Vagina (tissue), 2 donors: ENCODE results near the gene SYP. TPM values are rescaled to one million over a fixed set of nuclear protein-coding genes. Genes with fewer than 3 reads are reported as not detected.

ENCODE experiments used
- DNase-seq, 2 donors: peaks; one replicate each; pipeline ENCODE4 v3.0.0-alpha.2; 2017; ENCODE audit errors: extremely low spot score in 2 of 2
- H3K27ac ChIP-seq: fragments of 200-600 bp; sonication (generic); one replicate; pipeline ENCODE4 v1.5.1; 2019
- H3K27me3 ChIP-seq: fragments of 200-600 bp; sonication (generic); one replicate; pipeline ENCODE4 v1.5.1; 2019
- H3K36me3 ChIP-seq, 2 donors: fragments of 200-600 bp; sonication (generic); one replicate each; pipeline ENCODE4 v1.5.1; 2017 to 2019
- H3K4me1 ChIP-seq: fragments of 200-600 bp; sonication (generic); one replicate; pipeline ENCODE4 v1.5.1; 2019
- H3K4me3 ChIP-seq, 2 donors: fragments of 200-600 bp; sonication (generic); 1 replicate in 1 of 2; 2 replicates in 1 of 2; pipeline ENCODE4 v1.5.1; 2016 to 2019
- H3K9me3 ChIP-seq: fragments of 200-600 bp; sonication (generic); one replicate; pipeline ENCODE4 v1.5.1; 2019
- CTCF ChIP-seq, 3 experiments: fragments of 450-650 bp in 2 of 3; fragments of 200-600 bp in 1 of 3; sonication (generic) in 1 of 3; IDR thresholded peaks; one replicate each; pipeline ENCODE4 v1.5.1; 2017 to 2019; ENCODE audit warnings: antibody characterized with exemption in 3 of 3, mild to moderate bottlenecking in 2 of 3, moderate library complexity in 2 of 3
- POLR2A ChIP-seq, 2 donors: fragments of 450-650 bp; IDR thresholded peaks; one replicate each; pipeline ENCODE4 v1.6.1; 2017; ENCODE audit warnings: antibody characterized with exemption in 2 of 2, mild to moderate bottlenecking in 2 of 2, moderate library complexity in 2 of 2
- POLR2AphosphoS5 ChIP-seq, 2 donors: sonication (generic); formaldehyde crosslinking; IDR thresholded peaks; one replicate each; pipeline ENCODE4 v1.9.0; 2017; ENCODE audit warnings: antibody characterized with exemption in 2 of 2, mild to moderate bottlenecking in 2 of 2, low read depth in 1 of 2; ENCODE audit not compliant: insufficient read depth in 1 of 2
- intact Hi-C: fragments of 100-400 bp; cut with DNase I; formaldehyde crosslinking; loops from one replicate; pipeline ENCODE4 v1.15.1; 2023
- total RNA-seq: library from RNA; depleted of rRNA; stranded (reverse); fragments of >200 nt; gene quantifications from one replicate; pipeline ENCODE4 v1.2.3, GENCODE V29; 2016

Gene SYP
- total RNA-seq, 1 donor from 2014 or later = 11.0 TPM

GRCh38 chrX:49188468-49189076 is 11.4 kb downstream of the SYP start:
- DNase-seq = no peak
- TF ChIP-seq POLR2A (IDR thresholded peaks at IDR 0.05) (no peak), POLR2AphosphoS5 (IDR thresholded peaks at IDR 0.05; ENCODE audit: insufficient read depth in 1 of 2, low read depth in 1 of 2) (no peak), CTCF (IDR thresholded peaks at IDR 0.05) (no peak)
- Histone ChIP-seq H3K4me3 (no peak overlapping the region), H3K36me3 (no peaks in the 10 kb centered on the region), H3K9me3 (no peaks in the 10 kb centered on the region), H3K4me1 (peaks cover 22% of the 10 kb centered on the region), H3K27me3 (no peaks in the 10 kb centered on the region), H3K27ac (peak overlapping the region; percentile 9)
- intact Hi-C loops = no loop called here

DNA sequence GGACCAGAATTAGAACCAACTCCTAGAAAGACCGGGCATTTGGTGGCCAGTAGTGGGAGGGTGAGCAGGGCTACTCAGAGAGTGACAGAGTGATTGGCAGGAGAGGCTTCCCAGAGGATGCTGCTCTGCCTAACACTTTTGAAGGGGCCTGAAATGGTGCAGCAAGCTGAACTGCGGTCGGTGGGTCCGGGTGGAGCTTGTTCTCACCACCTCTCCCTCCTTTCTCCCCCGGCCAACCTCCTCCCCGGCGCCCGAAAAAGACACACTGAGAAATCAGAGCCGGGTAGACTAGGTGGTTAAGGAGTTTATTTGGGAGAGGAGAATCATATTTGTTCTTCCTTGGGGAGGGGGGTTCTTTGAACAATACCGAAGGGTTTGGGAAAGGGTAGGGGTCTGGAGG is 12.5 kb downstream of the SYP start:
- H3K9me3 ChIP-seq = no peaks in the 10 kb centered on the region
- TF ChIP-seq CTCF (IDR thresholded peaks at IDR 0.05) = no peak
- no peak for TF ChIP-seq POLR2A (IDR thresholded peaks at IDR 0.05)
- TF ChIP-seq POLR2AphosphoS5 (IDR thresholded peaks at IDR 0.05; ENCODE audit: insufficient read depth in 1 of 2, low read depth in 1 of 2) = no peak
- H3K27me3 ChIP-seq = no peaks in the 10 kb centered on the region
- peak overlapping the region; percentile 76 for H3K27ac ChIP-seq
- peaks cover 22% of the 10 kb centered on the region for H3K4me1 ChIP-seq
- H3K4me3 ChIP-seq = no peak overlapping the region
- intact Hi-C loops = no loop called here
- DNase-seq = no peak
- no peaks in the 10 kb centered on the region for H3K36me3 ChIP-seq

DNA sequence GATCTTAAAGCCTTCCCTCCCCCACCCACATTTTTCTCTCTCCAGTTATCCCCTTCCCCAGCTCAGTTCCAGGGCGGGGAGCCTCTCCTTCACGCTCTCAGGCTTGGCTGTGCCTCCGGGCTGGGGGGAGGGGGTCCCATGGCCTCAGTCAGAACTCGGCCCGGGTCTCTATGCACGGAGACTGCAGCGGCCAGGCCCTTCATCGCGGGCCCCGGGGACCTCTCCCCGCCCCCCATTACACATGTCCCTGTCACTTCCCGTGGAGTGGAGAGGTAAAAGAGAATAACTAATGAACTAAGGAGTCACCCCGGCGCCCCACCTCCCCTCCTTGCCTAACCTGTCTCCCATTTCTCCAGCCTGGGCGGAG is 13.0 kb downstream of the SYP start:
- Histone ChIP-seq H3K27ac (peak overlapping the region; percentile 76), H3K9me3 (no peaks in the 10 kb centered on the region), H3K4me3 (no peak overlapping the region), H3K27me3 (no peaks in the 10 kb centered on the region), H3K4me1 (peaks cover 22% of the 10 kb centered on the region), H3K36me3 (no peaks in the 10 kb centered on the region)
- no peak for TF ChIP-seq POLR2A (IDR thresholded peaks at IDR 0.05)
- no peak for TF ChIP-seq POLR2AphosphoS5 (IDR thresholded peaks at IDR 0.05; ENCODE audit: insufficient read depth in 1 of 2, low read depth in 1 of 2)
- no peak for TF ChIP-seq CTCF (IDR thresholded peaks at IDR 0.05)
- intact Hi-C loops = no loop called here
- no peak for DNase-seq

DNA sequence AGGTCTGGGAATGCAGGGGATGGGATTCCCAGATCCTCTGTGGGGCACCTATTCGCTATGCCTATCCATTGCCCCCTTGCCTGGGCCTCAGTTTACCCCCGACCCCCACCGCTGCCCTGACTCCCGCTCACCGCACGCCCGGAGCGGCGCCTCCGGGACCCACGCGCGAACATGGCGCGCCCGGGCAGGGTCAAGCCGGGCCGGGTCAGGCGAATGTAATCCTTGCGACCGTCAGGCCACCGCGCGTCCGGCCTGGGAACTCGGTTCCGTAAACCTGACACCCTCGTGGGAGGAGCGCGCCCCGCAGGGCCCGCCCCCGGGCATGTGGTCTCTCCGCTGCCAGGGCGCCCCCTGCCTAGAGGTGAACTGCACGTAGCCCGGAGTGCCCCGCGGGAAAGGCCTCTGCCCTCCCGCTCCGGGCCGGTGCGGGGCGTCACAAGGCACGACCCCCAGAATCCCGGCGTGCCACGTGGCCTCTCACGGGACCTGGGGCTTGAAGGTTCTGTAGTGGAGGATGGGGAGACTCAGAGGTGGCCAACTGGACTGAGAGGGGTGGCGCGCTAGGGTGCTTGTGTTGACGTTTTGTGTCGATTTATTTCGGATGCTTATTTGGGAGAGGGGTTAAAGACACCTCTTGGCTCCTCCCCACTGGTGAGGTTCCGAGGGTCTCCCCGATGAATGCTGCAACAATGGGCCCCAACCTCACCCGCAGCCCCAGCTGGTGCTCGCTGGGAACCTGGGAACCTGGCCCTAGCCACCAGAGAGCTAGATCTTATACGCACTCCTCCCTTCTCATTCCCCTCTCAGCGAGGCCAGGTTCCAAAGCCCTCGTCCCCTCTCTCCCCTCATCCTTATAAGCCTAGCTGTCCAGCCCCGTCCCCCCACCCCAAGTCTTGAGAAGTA is 13.6 kb downstream of the SYP start, which contains the start of gene PRICKLE3:
Gene PRICKLE3, minus strand, starts transcription at position 249 of the 903 bp plus-strand sequence. Its CDS starts 76 bp downstream, at position 173.
- Histone ChIP-seq H3K4me3 (peak within 1 kb of the TSS; percentile 47 to 52), H3K9me3 (no peaks in the 10 kb centered on the region), H3K4me1 (peaks cover 22% of the 10 kb centered on the region), H3K27me3 (no peaks in the 10 kb centered on the region), H3K27ac (peak within 1 kb of the TSS; percentile 76), H3K36me3 (no peaks in the 10 kb centered on the region)
- TF ChIP-seq POLR2A (IDR thresholded peaks at IDR 0.05) (peak in 1 of 2 donors; percentile 53), CTCF (IDR thresholded peaks at IDR 0.05) (peak in 1 of 3 experiments; percentile 19), POLR2AphosphoS5 (IDR thresholded peaks at IDR 0.05; ENCODE audit: insufficient read depth in 1 of 2, low read depth in 1 of 2) (peak; percentile 74 to 88)
- intact Hi-C loops = no loop called here
- no peak for DNase-seq
